GM12872 (cell line): ENCODE measurements around the gene ARHGAP11A.

Experiments
- TF ChIP-seq, protein P1 (sequence below): IDR thresholded peaks from 3 replicates; pipeline ENCODE4 v1.5.1; 2011; ENCODE audit warnings: low read depth, mild to moderate bottlenecking, low read length, moderate library complexity; ENCODE audit not compliant: insufficient read depth

The ARHGAP11A gene

DNA sequence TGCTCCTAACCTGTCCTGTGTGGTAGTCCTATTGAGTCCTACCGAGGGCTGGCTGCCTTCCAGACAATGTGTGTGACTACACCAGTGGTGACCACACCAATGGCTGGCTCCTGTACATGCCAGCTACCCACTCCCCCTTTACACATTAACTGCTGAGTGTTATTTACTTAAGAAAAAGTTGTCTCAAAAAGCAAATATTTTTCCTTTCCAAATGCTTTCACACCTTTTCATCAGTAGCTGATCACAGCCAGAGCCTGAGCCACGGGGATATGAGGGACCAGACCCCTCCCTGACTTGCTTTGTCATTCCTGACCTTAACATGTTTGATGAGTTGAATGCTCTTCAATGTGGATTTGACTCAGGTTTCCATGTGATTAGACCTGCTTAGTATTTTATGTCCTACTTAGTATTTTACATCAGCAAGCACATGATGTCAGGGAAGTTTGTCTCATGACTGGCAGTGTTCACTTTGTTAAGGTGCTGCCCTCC lies 72.9 kb downstream of the ARHGAP11A start:
- TF ChIP-seq, protein P1, sequence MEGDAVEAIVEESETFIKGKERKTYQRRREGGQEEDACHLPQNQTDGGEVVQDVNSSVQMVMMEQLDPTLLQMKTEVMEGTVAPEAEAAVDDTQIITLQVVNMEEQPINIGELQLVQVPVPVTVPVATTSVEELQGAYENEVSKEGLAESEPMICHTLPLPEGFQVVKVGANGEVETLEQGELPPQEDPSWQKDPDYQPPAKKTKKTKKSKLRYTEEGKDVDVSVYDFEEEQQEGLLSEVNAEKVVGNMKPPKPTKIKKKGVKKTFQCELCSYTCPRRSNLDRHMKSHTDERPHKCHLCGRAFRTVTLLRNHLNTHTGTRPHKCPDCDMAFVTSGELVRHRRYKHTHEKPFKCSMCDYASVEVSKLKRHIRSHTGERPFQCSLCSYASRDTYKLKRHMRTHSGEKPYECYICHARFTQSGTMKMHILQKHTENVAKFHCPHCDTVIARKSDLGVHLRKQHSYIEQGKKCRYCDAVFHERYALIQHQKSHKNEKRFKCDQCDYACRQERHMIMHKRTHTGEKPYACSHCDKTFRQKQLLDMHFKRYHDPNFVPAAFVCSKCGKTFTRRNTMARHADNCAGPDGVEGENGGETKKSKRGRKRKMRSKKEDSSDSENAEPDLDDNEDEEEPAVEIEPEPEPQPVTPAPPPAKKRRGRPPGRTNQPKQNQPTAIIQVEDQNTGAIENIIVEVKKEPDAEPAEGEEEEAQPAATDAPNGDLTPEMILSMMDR: no peak
